ENCODE results near the gene KCTD3.

GRCh38 chr1:215640429-215641148 is 73.5 kb downstream of the KCTD3 start:
- TF ChIP-seq CTCF (IDR thresholded peaks at IDR 0.05) (no peak), POLR2A (IDR thresholded peaks at IDR 0.05) (no peak), POLR2AphosphoS5 (IDR thresholded peaks at IDR 0.05; ENCODE audit: insufficient read depth in 1 of 2, low read depth in 1 of 2) (no peak)
